ENCODE data around the gene GAREM2.
"Not testable (repeated sequence)": the region's sequence is repeated elsewhere in the genome, so short reads cannot be mapped to it uniquely, and the experiment has no call there.

The GAREM2 gene

GRCh38 chr2:26172871-26173775, at the start of gene GAREM2:
TSS of gene GAREM2 (plus strand) at chr2:26173088. CDS start at chr2:26173221, 133 bp downstream.
- peak in 1 of 6 experiments; percentile 7 for DNase-seq

DNA sequence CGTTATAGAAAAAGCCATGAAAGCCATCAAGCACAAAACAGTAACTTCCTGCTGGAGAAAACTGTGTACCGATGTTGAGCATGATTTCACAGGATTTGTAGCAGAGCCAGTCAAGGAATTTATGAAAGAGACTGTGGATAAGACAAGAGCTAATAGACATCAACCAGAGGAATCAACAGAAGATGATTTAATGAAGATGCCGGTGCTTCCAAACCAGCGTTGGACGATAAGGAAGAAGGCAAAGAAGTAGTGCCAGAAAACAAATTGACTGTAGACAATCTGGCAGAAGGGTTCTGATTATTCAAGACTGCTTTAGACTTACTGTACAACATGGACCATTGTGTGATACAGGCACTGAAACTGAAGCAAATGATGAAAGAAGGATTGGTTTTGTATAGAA, 49.5 kb upstream of the GAREM2 start:
- no peak for DNase-seq

GRCh38 chr2:26126074-26126473, 46.8 kb upstream of the GAREM2 start:
- DNase-seq = no peak

- DNase-seq = no peak
Observed at GRCh38 chr2:26128176-26128575, 44.7 kb upstream of the GAREM2 start.

DNA sequence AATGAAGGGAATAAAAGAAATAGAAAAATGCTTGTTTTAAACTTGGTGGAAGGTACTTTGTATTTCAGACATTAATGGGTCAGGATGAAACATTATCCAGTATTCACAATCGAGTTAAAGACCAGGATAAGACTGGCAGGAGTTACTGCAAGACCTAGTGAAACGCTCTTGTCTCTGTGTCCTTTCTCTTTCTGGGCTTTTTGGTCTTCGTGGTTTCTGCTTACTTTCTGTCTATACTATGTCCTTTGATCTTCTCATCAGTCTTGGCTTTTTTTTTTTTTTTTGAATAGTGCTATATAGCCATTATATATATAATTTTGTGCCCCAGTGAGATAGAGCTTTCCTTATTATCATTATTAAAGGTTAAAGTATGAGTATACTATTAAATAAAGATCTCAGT, 42.1 kb upstream of the GAREM2 start:
- no peak for DNase-seq

DNA sequence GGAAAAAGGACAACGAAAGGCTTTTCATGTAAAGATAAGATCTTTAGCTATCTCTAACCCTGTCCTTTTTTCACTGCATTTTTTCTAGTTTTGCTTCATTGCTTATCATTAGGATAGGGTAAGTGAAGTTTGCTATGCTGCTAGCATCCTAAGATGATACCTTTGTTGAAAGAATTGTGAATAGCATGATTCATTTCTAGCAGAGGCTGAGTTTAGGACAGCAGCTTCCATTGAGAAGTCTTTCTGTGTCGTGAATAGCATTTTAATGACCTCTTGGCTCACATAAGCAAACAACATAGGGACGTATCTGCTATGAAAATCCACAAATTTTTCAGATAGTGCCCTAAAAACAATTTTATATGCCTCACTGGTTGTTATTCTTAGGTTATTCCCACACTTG, 36.4 kb upstream of the GAREM2 start:
- no peak for DNase-seq

DNA sequence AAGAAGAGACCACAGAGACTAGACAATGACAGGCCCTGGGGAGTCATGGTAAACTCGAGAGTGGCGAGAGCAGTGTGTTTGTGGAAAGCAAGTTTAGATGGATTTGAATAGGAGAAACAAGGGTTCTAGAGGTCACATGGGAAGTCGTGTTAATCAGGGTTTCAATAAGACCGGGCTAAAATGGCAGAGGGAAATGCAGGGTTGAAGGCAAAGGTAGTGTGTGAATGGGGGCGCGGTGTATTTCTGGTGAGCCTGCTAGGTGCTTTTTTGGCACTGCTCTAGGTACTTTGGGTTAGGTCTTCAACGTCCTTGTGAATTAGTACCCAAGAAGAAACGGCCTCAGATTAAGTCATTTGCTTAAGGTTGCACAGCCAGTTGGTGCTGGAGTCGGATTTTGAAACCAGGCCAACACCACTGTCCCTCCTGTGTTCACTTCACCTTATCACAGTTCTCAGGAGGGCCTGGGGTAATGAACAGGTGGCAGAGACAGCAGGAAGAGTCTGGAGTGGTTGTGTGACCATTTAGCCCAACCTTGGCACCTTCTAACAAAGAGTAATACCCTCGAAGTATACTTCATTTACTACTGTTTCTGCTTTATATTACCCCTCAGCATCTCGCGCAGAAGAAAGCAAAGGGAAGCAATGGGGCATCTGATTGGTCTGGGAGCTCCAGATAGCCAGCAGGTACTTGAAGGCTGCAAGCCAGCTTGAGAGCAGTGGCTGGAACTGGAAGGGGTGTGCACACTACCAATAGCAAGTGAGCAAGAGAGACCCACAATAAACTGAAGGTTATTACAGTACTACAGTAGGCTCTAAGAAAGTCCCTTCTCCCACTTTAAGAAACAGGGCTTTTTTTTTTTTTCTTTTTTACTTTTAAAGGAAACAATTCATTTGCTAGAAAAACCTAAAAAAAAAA, 33.4 kb upstream of the GAREM2 start:
- DNase-seq = no peak

DNA sequence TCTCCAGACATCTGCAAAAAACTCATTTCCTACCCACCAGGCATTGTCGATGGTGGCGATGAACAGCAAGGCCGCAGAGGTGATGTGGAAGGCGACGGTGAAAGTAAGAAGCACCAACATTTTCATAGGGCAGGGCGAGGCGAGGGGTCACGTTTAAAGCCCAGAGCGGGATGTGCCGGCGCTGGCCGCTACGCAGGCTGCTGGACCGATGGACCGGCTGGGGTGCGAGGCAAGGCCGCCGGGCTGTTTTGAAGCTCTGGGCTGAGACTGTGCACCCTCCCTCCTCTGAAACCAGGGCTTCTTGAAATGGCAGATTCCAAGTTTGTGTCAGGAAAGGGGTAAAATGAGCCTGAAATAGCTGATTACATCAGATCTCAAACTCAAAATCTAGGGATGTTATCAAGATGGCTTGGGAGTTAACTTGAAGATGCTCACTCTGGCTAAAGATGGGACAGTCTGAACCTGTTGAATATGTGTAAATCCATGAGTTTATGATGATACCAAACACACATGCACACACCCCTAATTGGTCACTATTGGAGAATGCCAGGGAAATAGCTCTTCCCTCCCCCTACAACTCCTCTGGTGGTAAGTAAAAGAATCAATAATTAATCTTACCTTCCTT, 31.6 kb upstream of the GAREM2 start:
- no peak for DNase-seq

- DNase-seq = no peak
Observed at GRCh38 chr2:26144031-26144430, 28.9 kb upstream of the GAREM2 start.

DNA sequence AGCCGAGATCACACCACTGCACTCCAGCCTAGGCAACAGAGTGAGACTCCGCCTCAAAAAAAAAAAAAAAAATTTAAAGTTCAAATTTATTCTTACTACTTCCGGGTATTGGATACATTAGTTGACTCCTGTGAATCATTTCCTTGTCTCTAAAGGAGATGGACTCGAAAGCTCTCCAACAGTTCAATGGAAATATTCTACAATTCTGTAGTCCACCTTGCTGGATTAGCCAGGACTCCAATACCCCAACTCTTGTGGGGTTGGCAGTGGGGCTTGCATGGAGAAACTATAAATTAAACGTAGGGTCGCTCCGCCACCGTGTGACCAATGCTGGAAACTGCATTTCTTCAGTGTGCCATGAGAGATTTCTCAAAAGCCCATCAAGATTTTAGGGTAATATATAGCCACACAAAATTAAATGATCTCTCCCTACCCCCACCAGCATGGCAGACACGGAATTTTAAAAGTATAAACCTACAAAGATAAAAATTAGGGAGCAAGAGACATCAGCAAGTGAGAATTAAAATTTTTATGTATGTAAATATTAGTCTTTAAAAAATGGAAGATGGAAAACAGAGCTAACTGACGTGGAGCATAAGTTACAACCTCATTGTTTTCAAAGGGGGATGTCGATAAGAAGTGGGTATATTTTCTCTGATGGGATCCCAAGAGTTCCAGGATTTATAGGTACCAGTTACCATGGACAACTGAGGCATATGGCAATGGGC, 27.8 kb upstream of the GAREM2 start:
- DNase-seq = peak; percentile 18 to 60 (median 34)

DNA sequence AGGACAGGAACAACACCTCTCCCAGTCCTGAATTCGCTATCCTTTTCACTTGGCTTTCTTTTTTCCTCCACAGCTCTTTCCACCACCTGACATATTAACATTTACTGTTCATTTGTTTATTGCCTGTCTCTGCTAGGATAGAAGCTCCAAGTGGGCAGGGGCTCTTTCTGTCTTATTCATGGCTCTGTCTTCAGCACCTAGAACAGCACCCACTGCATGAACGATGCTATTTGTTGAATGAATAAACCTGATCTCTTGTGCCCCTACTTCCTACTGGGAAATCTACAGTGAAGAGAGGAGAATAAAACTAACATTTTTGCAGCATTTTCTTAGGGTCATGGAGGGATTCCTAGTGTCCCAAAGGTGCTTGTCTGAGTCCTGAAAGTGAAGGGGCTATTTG, 24.4 kb upstream of the GAREM2 start:
- DNase-seq = no peak

- DNase-seq = no peak
Observed at GRCh38 chr2:26150243-26150642, 22.6 kb upstream of the GAREM2 start.

DNA sequence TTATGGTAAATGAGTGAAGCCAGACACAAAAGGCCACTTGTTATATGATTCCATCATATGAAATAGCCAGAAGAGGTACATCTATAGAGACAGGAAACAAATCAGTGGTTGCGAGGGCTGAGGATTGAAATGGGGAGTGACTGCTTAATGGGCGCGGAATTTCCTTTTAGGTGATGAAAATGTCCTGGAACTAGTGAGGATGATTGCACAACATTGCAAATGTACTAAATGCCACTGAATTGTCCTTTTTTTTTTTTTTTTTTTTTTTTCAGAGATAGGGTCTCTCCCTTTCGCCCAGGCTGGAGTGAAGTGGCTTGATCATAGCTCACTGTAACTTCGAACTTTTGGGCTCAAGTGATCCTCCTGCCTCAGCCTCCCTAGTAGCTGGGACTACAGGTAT, 15.3 kb upstream of the GAREM2 start:
- DNase-seq = no peak

DNA sequence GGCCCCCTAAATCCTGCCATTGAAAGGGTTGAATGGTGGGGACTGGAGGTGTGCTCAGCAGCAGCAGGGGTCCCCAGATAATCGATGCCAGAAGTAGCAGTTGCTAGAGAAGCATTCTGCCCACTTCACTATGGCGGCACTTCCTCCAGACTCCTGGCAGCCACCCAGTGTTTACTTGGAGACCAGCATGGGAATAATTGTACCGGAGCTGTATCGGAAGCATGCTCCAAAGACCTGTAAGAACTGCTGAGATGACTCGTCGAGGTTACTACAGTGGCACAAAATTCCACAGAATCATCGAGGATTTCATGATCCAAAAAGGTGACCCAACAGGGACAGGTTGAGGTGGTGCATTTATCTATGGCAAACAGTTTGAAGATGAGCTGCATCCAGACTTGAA, 11.0 kb upstream of the GAREM2 start:
- DNase-seq = no peak

DNA sequence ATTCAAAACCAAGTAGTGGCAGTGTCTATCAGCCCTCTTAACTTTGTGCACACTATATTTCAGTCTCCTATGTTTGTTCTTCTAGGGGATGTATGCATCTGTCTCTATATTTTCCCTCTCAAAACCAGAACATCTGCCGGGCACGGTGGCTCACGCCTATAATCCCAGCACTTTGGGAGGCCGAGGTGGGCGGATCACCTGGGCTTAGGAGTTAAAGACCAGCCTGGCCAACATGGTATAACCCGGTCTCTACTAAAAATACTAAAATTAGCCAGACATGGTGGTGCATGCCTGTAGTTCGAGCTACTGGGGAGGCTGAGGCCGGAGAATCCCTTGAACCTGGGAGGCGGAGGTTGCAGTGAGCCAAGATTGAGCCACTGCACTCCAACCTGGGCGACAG, 9.9 kb upstream of the GAREM2 start:
- no peak for DNase-seq

DNA sequence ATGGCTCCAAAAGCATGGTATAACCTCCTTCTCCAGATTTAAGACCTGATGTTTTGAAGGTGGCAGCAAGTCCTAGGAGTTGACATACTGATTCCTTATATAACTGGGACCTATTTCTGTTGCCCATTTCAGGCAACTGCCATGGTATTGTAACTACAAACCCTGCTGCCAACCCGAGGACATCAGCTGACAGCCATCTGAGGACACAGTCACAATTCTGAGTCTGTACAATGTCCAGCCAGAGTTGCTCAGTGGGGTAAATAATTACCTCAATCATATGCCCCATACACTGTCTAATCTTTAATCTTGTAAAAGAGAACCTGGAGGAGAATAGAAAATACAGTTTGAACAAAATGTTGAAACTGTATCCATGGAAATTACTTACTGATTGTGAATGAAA, 8.7 kb upstream of the GAREM2 start:
- DNase-seq = no peak

DNA sequence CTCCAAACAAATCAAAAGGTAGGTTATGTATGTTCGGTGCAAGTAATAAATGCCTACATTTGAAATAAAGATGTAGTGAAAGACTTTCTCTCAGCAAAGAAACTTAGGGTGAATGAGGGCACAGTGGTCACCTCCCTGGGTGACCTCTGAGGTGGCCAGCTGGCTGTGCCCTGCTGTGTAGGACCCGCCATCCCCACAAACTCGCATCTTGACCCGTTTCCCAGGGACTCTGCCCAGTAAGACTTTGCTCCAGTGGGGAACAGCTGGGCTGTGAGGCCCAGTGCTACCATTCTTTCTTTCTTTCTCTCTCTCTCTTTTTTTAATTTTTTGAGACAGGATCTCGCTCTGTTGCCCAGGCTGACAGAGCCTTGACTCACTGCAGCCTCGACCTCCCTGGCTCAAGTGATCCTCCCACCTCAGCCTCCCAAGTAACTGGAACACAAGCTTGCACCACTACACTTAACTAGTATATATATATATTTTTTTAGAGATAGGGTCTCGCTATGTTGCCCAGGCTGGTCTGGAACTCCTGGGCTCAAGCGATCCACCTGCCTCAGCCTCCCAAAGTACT, 8.2 kb upstream of the GAREM2 start:
- DNase-seq = no peak

GRCh38 chr2:26165403-26165802, 7.5 kb upstream of the GAREM2 start:
- DNase-seq = no peak

DNA sequence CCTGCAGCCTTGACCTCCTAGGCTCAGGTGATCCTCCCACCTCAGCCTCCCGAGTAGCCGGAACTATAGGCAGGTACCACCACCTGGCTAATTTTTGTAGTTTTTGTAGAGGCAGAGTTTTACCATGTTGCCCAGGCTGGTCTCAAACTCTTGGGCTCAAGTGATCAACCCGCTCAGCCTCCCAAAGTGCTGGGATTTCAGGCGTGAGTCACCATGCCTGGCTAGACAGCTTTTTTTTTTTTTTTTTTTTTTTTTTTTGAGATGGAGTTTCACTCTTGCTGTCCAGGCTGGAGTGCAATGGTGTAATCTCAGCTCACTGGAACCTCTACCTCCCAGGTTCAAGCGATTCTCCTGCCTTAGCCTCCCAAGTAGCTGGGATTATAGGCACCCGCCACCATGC, 6.3 kb upstream of the GAREM2 start:
- not testable (repeated sequence) for DNase-seq

DNA sequence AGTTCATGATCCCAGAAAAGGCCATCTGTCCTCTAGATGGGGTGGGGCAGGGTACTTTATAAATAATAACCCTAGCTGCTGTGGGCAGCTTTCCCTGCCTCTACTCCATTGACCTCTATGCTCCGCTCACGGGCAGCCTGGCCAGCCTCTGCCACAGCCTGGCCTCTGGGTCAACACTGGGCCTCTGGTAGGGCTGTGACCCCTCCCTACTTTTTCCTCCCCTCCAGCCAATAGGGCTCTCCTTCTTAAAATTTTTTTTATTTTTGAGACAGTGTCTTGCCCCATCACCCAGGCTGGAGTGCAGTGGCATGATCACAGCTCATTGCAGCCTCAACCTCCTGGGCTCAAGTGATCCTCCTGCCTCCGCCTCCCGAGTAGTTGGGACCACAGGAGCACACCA, 4.1 kb upstream of the GAREM2 start:
- no peak for DNase-seq

- DNase-seq = no peak
Observed at GRCh38 chr2:26169226-26169625, 3.7 kb upstream of the GAREM2 start.

DNA sequence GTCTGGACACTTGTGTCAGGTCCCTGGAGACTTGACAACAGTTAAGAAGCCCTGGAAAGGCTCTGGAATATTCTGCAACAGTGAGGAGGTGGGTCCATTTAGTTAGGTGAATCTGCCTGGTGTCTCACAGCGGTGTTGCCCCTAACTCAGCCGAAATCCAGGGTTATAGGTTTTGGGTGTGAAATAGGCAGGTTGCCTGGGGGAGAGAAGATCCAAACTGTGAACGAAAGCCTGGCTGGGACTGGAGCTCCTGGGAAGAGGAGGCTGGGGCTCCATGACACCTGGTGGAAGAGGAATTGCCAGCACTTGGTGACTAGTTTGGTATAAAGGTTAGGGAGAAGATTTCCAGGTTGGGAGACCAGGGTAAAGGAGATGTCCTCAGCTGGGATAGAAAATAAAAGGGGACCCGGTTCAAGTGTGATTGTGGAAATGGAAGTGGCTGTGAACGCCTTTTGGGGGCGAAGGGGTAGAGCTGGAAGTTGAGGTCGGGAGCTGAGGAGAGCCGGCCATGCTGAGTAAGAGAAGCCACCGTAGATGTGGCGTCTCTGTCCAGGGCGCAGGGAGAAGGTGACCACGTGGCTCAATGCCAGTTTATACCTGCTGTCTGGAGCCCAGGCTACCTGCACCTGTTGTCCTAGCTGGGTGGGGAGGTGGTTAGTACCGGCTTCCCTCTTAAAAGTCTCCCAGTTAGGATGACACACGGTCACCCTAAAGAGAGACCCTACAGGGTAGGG, 3.0 kb upstream of the GAREM2 start:
- no peak for DNase-seq

Measured in stimulated activated naive CD4-positive, alpha-beta T cell (primary cell).